Stimulated activated CD4-positive, alpha-beta T cell treated with anti-CD3 and anti-CD28 coated beads, Interleukin-2, amount 100 ng/mL, for 24 hours (primary cell): ENCODE results near the gene MSH4.

Experiments
- DNase-seq, 2 donors: peaks; one replicate each; pipeline ENCODE4 v3.0.0-alpha.2; 2020

Gene MSH4

GRCh38 chr1:75950176-75950575 is 153.5 kb downstream of the MSH4 start:
- DNase-seq: no peak

GRCh38 chr1:75952016-75952415 is 155.3 kb downstream of the MSH4 start:
- no peak for DNase-seq

- no peak for DNase-seq
Observed at GRCh38 chr1:75953461-75953860, 156.8 kb downstream of the MSH4 start.

- DNase-seq: no peak
Observed at GRCh38 chr1:75954586-75954985, 157.9 kb downstream of the MSH4 start.
